HG03469 (cell line): ENCODE data around the gene COL5A1.

Source experiments
- ATAC-seq: cut with Tn5 transposase; IDR thresholded peaks from one replicate; pipeline ENCODE4 v1.9.1; 2021; ENCODE audit warnings: mild to moderate bottlenecking, moderate library complexity, moderate number of reproducible peaks; ENCODE audit not compliant: unreplicated experiment

COL5A1 gene

GRCh38 chr9:134723037-134723436 is 81.4 kb downstream of the COL5A1 start:
- ATAC-seq, result no peak

- ATAC-seq, result no peak
These were observed 82.0 kb downstream of the COL5A1 start for GRCh38 chr9:134723491-134724190.

- ATAC-seq, result no peak
These were observed 82.8 kb downstream of the COL5A1 start for GRCh38 chr9:134724202-134724911.

GRCh38 chr9:134724912-134725604 is 83.5 kb downstream of the COL5A1 start:
- no peak for ATAC-seq

- ATAC-seq, result no peak
These were observed 84.0 kb downstream of the COL5A1 start for GRCh38 chr9:134725605-134725940.

GRCh38 chr9:134726026-134726721 is 84.6 kb downstream of the COL5A1 start:
- no peak for ATAC-seq

- no peak for ATAC-seq
These were observed 85.1 kb downstream of the COL5A1 start for GRCh38 chr9:134726722-134727034.

- no peak for ATAC-seq
These were observed 86.6 kb downstream of the COL5A1 start for GRCh38 chr9:134728021-134728795.

GRCh38 chr9:134728801-134729495 is 87.3 kb downstream of the COL5A1 start:
- no peak for ATAC-seq

- ATAC-seq, result no peak
These were observed 88.6 kb downstream of the COL5A1 start for GRCh38 chr9:134730011-134730760.

GRCh38 chr9:134730761-134731496 is 89.3 kb downstream of the COL5A1 start:
- no peak for ATAC-seq

GRCh38 chr9:134731497-134732391 is 90.1 kb downstream of the COL5A1 start:
- ATAC-seq, result no peak

- ATAC-seq, result no peak
These were observed 90.9 kb downstream of the COL5A1 start for GRCh38 chr9:134732392-134733110.

- no peak for ATAC-seq
These were observed 92.1 kb downstream of the COL5A1 start for GRCh38 chr9:134733480-134734232.

GRCh38 chr9:134734270-134734669 is 92.7 kb downstream of the COL5A1 start:
- no peak for ATAC-seq

GRCh38 chr9:134735441-134736175 is 94.0 kb downstream of the COL5A1 start:
- no peak for ATAC-seq
